KMS-11 (cell line): ENCODE data around the gene ZDHHC6.

Source experiments
- H2AFZ ChIP-seq: fragments of 200-600 bp; sonication (generic); 2 replicates; pipeline ENCODE4 v1.6.1; 2016; ENCODE audit warnings: antibody characterized with exemption, mixed run types, low read depth
- H3K27ac ChIP-seq: fragments of 200-600 bp; sonication (generic); 2 replicates; pipeline ENCODE4 v1.6.1; 2016; ENCODE audit warnings: mild to moderate bottlenecking, mixed run types
- H3K27me3 ChIP-seq: fragments of 200-600 bp; sonication (generic); 2 replicates; pipeline ENCODE4 v1.6.1; 2017; ENCODE audit warnings: mild to moderate bottlenecking, low read depth, mixed run types, moderate library complexity; ENCODE audit not compliant: insufficient read depth
- H3K36me3 ChIP-seq: fragments of 200-600 bp; sonication (generic); 2 replicates; pipeline ENCODE4 v1.6.1; 2017; ENCODE audit warnings: mild to moderate bottlenecking, mixed run types; ENCODE audit not compliant: insufficient read depth
- H3K4me1 ChIP-seq: fragments of 200-600 bp; sonication (generic); 2 replicates; pipeline ENCODE4 v1.6.1; 2016; ENCODE audit warnings: mild to moderate bottlenecking, low read depth, mixed run types; ENCODE audit not compliant: poor library complexity, severe bottlenecking
- H3K4me2 ChIP-seq: fragments of 200-600 bp; sonication (generic); 2 replicates; pipeline ENCODE4 v1.7.0; 2016; ENCODE audit warnings: mild to moderate bottlenecking, mixed run types
- H3K4me3 ChIP-seq: fragments of 200-600 bp; sonication (generic); IDR thresholded peaks from 2 replicates; pipeline ENCODE4 v1.6.1; 2017; ENCODE audit warnings: low read depth, low read length, mixed read lengths; ENCODE audit not compliant: insufficient read depth
- H3K79me2 ChIP-seq: fragments of 200-600 bp; sonication (generic); 2 replicates; pipeline ENCODE4 v1.6.1; 2016; ENCODE audit warnings: low read depth, mixed run types; ENCODE audit not compliant: insufficient read depth
- H3K9ac ChIP-seq: fragments of 200-600 bp; sonication (generic); 2 replicates; pipeline ENCODE4 v1.6.1; 2016; ENCODE audit warnings: mild to moderate bottlenecking, mixed run types
- H4K20me1 ChIP-seq: fragments of 200-600 bp; sonication (generic); 2 replicates; pipeline ENCODE4 v1.6.1; 2016; ENCODE audit warnings: mild to moderate bottlenecking, mixed run types; ENCODE audit not compliant: insufficient read depth
- CTCF ChIP-seq: fragments of 200-600 bp; sonication (generic); conservative IDR thresholded peaks from 2 replicates; pipeline ENCODE4 v1.6.1; 2017; ENCODE audit warnings: low read depth, mild to moderate bottlenecking, antibody characterized with exemption, low read length, moderate library complexity, mixed read lengths

Gene ZDHHC6

GRCh38 chr10:112394475-112394875, 52.2 kb downstream of the ZDHHC6 start:
- no peak overlapping the region for H3K4me3 ChIP-seq
- H3K9ac ChIP-seq, result no peak overlapping the region
- no peak for TF ChIP-seq CTCF
- H3K4me2 ChIP-seq, result no peak overlapping the region
- H3K4me1 ChIP-seq, result peaks cover 10% of the 10 kb centered on the region
- no peaks in the 10 kb centered on the region for H4K20me1 ChIP-seq
- no peaks in the 10 kb centered on the region for H3K36me3 ChIP-seq
- no peak overlapping the region for H3K27ac ChIP-seq
- no peak overlapping the region for H2AFZ ChIP-seq
- H3K79me2 ChIP-seq, result no peaks in the 10 kb centered on the region
- H3K27me3 ChIP-seq, result no peaks in the 10 kb centered on the region

- H3K4me3 ChIP-seq, result no peak overlapping the region
- H3K4me1 ChIP-seq, result peaks cover 10% of the 10 kb centered on the region
- no peak for TF ChIP-seq CTCF
- H3K36me3 ChIP-seq, result no peaks in the 10 kb centered on the region
- no peak overlapping the region for H3K9ac ChIP-seq
- no peaks in the 10 kb centered on the region for H4K20me1 ChIP-seq
- no peaks in the 10 kb centered on the region for H3K27me3 ChIP-seq
- H3K79me2 ChIP-seq, result no peaks in the 10 kb centered on the region
- no peak overlapping the region for H2AFZ ChIP-seq
- H3K27ac ChIP-seq, result no peak overlapping the region
- H3K4me2 ChIP-seq, result no peak overlapping the region
These were observed 52.9 kb downstream of the ZDHHC6 start for GRCh38 chr10:112393827-112394226.

GRCh38 chr10:112393341-112393740, 53.4 kb downstream of the ZDHHC6 start:
- Histone ChIP-seq H4K20me1 (no peaks in the 10 kb centered on the region), H3K4me1 (peaks cover 10% of the 10 kb centered on the region), H3K36me3 (no peaks in the 10 kb centered on the region), H3K27ac (no peak overlapping the region), H3K79me2 (no peaks in the 10 kb centered on the region), H3K9ac (no peak overlapping the region), H2AFZ (no peak overlapping the region), H3K27me3 (no peaks in the 10 kb centered on the region), H3K4me3 (no peak overlapping the region), H3K4me2 (no peak overlapping the region)
- no peak for TF ChIP-seq CTCF

- H3K4me2 ChIP-seq, result no peak overlapping the region
- no peak overlapping the region for H2AFZ ChIP-seq
- no peak overlapping the region for H3K27ac ChIP-seq
- no peaks in the 10 kb centered on the region for H3K36me3 ChIP-seq
- no peak for TF ChIP-seq CTCF
- no peak overlapping the region for H3K4me3 ChIP-seq
- no peaks in the 10 kb centered on the region for H4K20me1 ChIP-seq
- H3K79me2 ChIP-seq, result no peaks in the 10 kb centered on the region
- H3K9ac ChIP-seq, result no peak overlapping the region
- no peaks in the 10 kb centered on the region for H3K27me3 ChIP-seq
- peaks cover 10% of the 10 kb centered on the region for H3K4me1 ChIP-seq
These were observed 56.5 kb downstream of the ZDHHC6 start for GRCh38 chr10:112390125-112390703.
